Measurements from ENCODE around the gene PSMG4.

The PSMG4 gene

GRCh38 chr6:3258720-3259490 lies at the start of gene PSMG4:
Gene PSMG4 (plus strand): TSS chr6:3258947. CDS start chr6:3259023, 76 bp downstream.
- peak; percentile 91 for DNase-seq

GRCh38 chr6:3209114-3210023 lies 49.4 kb upstream of the PSMG4 start:
- DNase-seq = peak; percentile 93

- no peak for DNase-seq
Measured at GRCh38 chr6:3210024-3210610, 48.6 kb upstream of the PSMG4 start.

GRCh38 chr6:3211681-3212080 lies 47.1 kb upstream of the PSMG4 start:
- no peak for DNase-seq

GRCh38 chr6:3212261-3212660 lies 46.5 kb upstream of the PSMG4 start:
- no peak for DNase-seq

GRCh38 chr6:3213334-3213695 lies 45.4 kb upstream of the PSMG4 start:
- no peak for DNase-seq

- DNase-seq = no peak
Measured at GRCh38 chr6:3214898-3215297, 43.8 kb upstream of the PSMG4 start.

GRCh38 chr6:3217286-3217685 lies 41.5 kb upstream of the PSMG4 start:
- DNase-seq = no peak

- no peak for DNase-seq
Measured at GRCh38 chr6:3218266-3218665, 40.5 kb upstream of the PSMG4 start.

GRCh38 chr6:3220366-3220765 lies 38.4 kb upstream of the PSMG4 start:
- DNase-seq = no peak

- DNase-seq = no peak
Measured at GRCh38 chr6:3221578-3221977, 37.2 kb upstream of the PSMG4 start.

- DNase-seq = no peak
Measured at GRCh38 chr6:3222506-3223038, 36.2 kb upstream of the PSMG4 start.

- no peak for DNase-seq
Measured at GRCh38 chr6:3226042-3226441, 32.7 kb upstream of the PSMG4 start.

- peak; percentile 85 for DNase-seq
Measured at GRCh38 chr6:3226481-3227362, 32.0 kb upstream of the PSMG4 start.

GRCh38 chr6:3227363-3228045 lies 31.2 kb upstream of the PSMG4 start, which contains the start of gene TUBB2B:
Gene TUBB2B (minus strand): TSS chr6:3227653. CDS start chr6:3227543, 110 bp downstream.
- DNase-seq = peak; percentile 96

GRCh38 chr6:3228046-3228671 lies 30.6 kb upstream of the PSMG4 start:
- peak; percentile 67 for DNase-seq

GRCh38 chr6:3228771-3229565 lies 29.8 kb upstream of the PSMG4 start:
- peak; percentile 69 for DNase-seq

GRCh38 chr6:3229566-3230178 lies 29.1 kb upstream of the PSMG4 start:
- DNase-seq = peak; percentile 68

GRCh38 chr6:3230256-3230882 lies 28.4 kb upstream of the PSMG4 start:
- DNase-seq = no peak

Data from NCI-H82 (cell line).